Endothelial cell of umbilical vein (primary cell): ENCODE measurements around the gene TEX54. TPM values are rescaled to one million over a fixed set of nuclear protein-coding genes. Genes with fewer than 3 reads are reported as not detected.
A peak's percentile ranks its signal among the peaks of the same experiment; 100 is the strongest.

Source experiments
- BruUV-seq: library from RNA; stranded (reverse); fragments of 400-500 nt; replicated peaks from 2 replicates; lab custom pipeline; 2021; lab: Mats Ljungman, UMichigan
- CTCF ChIA-PET: fragments of 300-600, 350-600 bp; sonication (Branson Sonifier 250); formaldehyde crosslinking; loops from one replicate; lab custom pipeline; 2021; ENCODE audit warnings: antibody characterized with exemption, inconsistent platforms; lab: Charles Lee
- POLR2A ChIA-PET: fragments of 300-600, 350-600 bp; sonication (Branson Sonifier 250); formaldehyde crosslinking; loops from one replicate; lab custom pipeline; 2021; ENCODE audit warnings: antibody characterized with exemption, inconsistent platforms; lab: Charles Lee
- DNase-seq: peaks from one replicate; pipeline ENCODE4 v3.0.0-alpha.2; 2011; ENCODE audit warnings: low read depth, low spot score
- FAIRE-seq: peaks from 2 replicates; lab custom pipeline; 2011; peaks lifted over from hg19 to GRCh38; lab: Jason Lieb, UNC
- H2AFZ ChIP-seq: 2 replicates; pipeline ENCODE4 v1.6.0; 2012; ENCODE audit warnings: low read depth, low read length, control low read depth, inconsistent platforms
- H3K27ac ChIP-seq: 2 replicates; pipeline ENCODE4 v1.5.1; 2011; ENCODE audit warnings: low read depth, mild to moderate bottlenecking, control low read depth, low read length, moderate library complexity; ENCODE audit not compliant: insufficient read depth
- H3K27me3 ChIP-seq, 2 experiments: 2 replicates each; pipeline versions ENCODE4 v1.6.0 to v1.6.1; 2011; ENCODE audit warnings: low read length in 2 of 2, mixed read lengths in 1 of 2; ENCODE audit not compliant: control insufficient read depth in 2 of 2, insufficient read depth in 2 of 2
- H3K36me3 ChIP-seq, 2 experiments: 2 replicates in 1 of 2; 3 replicates in 1 of 2; pipeline ENCODE4 v1.5.1; 2011; ENCODE audit warnings: low read length in 2 of 2, mild to moderate bottlenecking in 1 of 2, moderate library complexity in 1 of 2; ENCODE audit not compliant: control insufficient read depth in 2 of 2, insufficient read depth in 2 of 2; ENCODE audit errors: extremely low read depth in 1 of 2
- H3K4me1 ChIP-seq: 3 replicates; pipeline ENCODE4 v1.5.1; 2011; ENCODE audit warnings: mild to moderate bottlenecking, low read length; ENCODE audit not compliant: control insufficient read depth, insufficient read depth; ENCODE audit errors: extremely low read depth
- H3K4me2 ChIP-seq: 2 replicates; pipeline ENCODE4 v1.6.1; 2011; ENCODE audit warnings: low read length, control low read depth, mixed read lengths; ENCODE audit not compliant: insufficient read depth
- H3K4me3 ChIP-seq, 3 experiments: fragments of 200-600 bp in 1 of 3; sonication (generic), shearing (Covaris generic) in 1 of 3; replicated peaks in 1 of 3; 2 replicates each; pipeline ENCODE4 v1.5.1; 2011 to 2016; ENCODE audit warnings: control low read depth in 3 of 3, low read length in 3 of 3, mild to moderate bottlenecking in 2 of 3, inconsistent platforms in 1 of 3, low read depth in 1 of 3, moderate library complexity in 1 of 3; ENCODE audit not compliant: insufficient read depth in 1 of 3
- H3K79me2 ChIP-seq: 2 replicates; pipeline ENCODE4 v1.6.0; 2012; ENCODE audit warnings: low read length, inconsistent platforms; ENCODE audit not compliant: control insufficient read depth, insufficient read depth
- H3K9ac ChIP-seq: replicated peaks from 2 replicates; pipeline ENCODE3; 2011; ENCODE audit warnings: low read length, control low read depth; ENCODE audit not compliant: insufficient read depth; ENCODE audit errors: extremely low read depth
- H3K9me1 ChIP-seq: replicated peaks from 3 replicates; pipeline ENCODE4 v1.6.0; 2011; ENCODE audit warnings: mild to moderate bottlenecking, low read length; ENCODE audit not compliant: control insufficient read depth, insufficient read depth; ENCODE audit errors: extremely low read depth
- H3K9me3 ChIP-seq: replicated peaks from 2 replicates; pipeline ENCODE4 v1.5.1; 2012; ENCODE audit warnings: low read length, inconsistent platforms; ENCODE audit not compliant: control insufficient read depth, insufficient read depth
- H4K20me1 ChIP-seq: replicated peaks from 2 replicates; pipeline ENCODE3; 2011; ENCODE audit warnings: mild to moderate bottlenecking, low read length; ENCODE audit not compliant: control insufficient read depth, insufficient read depth; ENCODE audit errors: extremely low read depth
- EZH2 ChIP-seq: IDR thresholded peaks from 2 replicates; pipeline ENCODE4 v1.6.1; 2012; ENCODE audit warnings: borderline replicate concordance, low read depth, mild to moderate bottlenecking, moderate library complexity, low read length, inconsistent platforms; ENCODE audit not compliant: severe bottlenecking
- FOS ChIP-seq: IDR thresholded peaks from 2 replicates; pipeline ENCODE4 v1.6.1; 2011; ENCODE audit warnings: mild to moderate bottlenecking, low read length, moderate library complexity, borderline replicate concordance; ENCODE audit not compliant: insufficient read depth
- GATA2 ChIP-seq: IDR thresholded peaks from 2 replicates; pipeline ENCODE4 v1.7.0; 2011; ENCODE audit warnings: low read depth, mild to moderate bottlenecking, moderate library complexity, mixed read lengths, low read length; ENCODE audit not compliant: insufficient read length, insufficient read depth
- JUN ChIP-seq: IDR thresholded peaks from 2 replicates; pipeline ENCODE4 v1.6.1; 2011; ENCODE audit warnings: borderline replicate concordance, low read depth; ENCODE audit not compliant: insufficient read length, insufficient read depth
- MYC ChIP-seq: IDR thresholded peaks from one replicate; pipeline ENCODE4 v1.6.1; 2011; ENCODE audit warnings: mild to moderate bottlenecking, low read depth, low read length
- POLR2A ChIP-seq: IDR thresholded peaks from 2 replicates; pipeline ENCODE4 v1.6.1; 2012; ENCODE audit warnings: low read depth, mild to moderate bottlenecking, control low read depth, low read length
- POLR2AphosphoS5 ChIP-seq: IDR thresholded peaks from 2 replicates; pipeline ENCODE4 v1.6.1; 2012; ENCODE audit warnings: low read depth, mild to moderate bottlenecking, control low read depth, low read length, moderate library complexity; ENCODE audit not compliant: insufficient read depth
- dilution Hi-C: fragments of 300-500 bp; cut with MboI; formaldehyde crosslinking; loops from one replicate; pipeline ENCODE4 v1.15.0; 2019; ENCODE audit warnings: low sequenced_read_pairs; ENCODE audit not compliant: extremely low pct_ligation_motif_present
- intact Hi-C: fragments of 100-400 bp; cut with micrococcal nuclease; formaldehyde crosslinking; loops from one replicate; pipeline ENCODE4 v1.10.0; 2022
- polyA plus RNA-seq, 4 experiments: library from polyadenylated mRNA; depleted of rRNA in 3 of 4; stranded (reverse) in 3 of 4; unstranded in 1 of 4; fragments of >200 nt; gene quantifications; 2 replicates each; pipeline versions ENCODE4 v1.2.1 to v1.2.3, GENCODE V29; 2011 to 2012; ENCODE audit warnings: missing spikeins in 1 of 4
- total RNA-seq: library from RNA; stranded (reverse); gene quantifications from 2 replicates; pipeline ENCODE4 v1.2.3, GENCODE V29; 2021
- TF ChIP-seq, protein P1 (sequence below): IDR thresholded peaks from 2 replicates; pipeline ENCODE4 v1.6.1; 2011; ENCODE audit not compliant: insufficient read depth, insufficient read length

TEX54 gene
- total and polyA plus RNA-seq, 2 donors (not counting 3 experiments of a cell fraction or from before 2014, with no cell fraction given), result not detected

DNA sequence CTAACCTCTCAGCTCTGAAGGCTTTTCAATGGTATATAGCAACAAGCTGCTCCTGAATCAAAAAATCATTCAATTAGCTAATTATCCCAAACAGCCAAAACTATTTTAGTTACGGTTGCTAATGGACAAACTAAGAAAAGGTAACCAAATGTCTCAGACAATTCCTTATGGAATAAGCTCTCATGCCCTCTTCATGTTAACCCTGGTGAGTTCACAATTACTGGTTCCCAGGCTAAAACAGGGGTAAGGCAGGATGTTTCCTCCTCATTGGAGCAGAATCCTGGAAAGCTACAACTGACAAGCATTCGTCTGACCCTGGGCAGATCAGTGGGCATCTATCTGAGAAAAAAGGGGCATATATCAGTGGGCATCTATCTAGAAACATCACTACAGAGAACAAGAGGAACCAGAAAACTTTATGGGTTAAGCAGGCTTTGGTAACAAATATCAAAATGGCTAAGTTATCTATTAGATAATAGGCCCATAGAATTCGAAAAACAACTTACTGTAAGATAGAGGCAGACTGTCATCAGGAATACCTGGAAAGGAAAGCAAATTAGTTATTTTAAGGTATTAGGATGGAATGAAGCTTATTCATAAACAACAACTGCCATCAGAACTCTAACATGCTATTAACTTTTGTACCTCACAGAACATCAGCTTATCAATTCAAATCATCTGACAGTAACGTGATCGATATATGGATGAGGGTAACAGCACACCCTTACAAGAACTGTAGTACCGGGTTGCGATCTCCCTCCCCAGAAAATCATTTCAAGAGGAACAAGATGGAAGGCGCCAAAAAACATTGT is 21.6 kb upstream of the TEX54 start:
- Histone ChIP-seq H4K20me1 (peaks cover 10% of the 10 kb centered on the region), H3K4me1 (peaks cover 24% of the 10 kb centered on the region), H3K27me3 (no peaks in the 10 kb centered on the region), H3K4me2 (peak overlapping the region; percentile 91), H3K27ac (peak overlapping the region; percentile 9), H2AFZ (no peak overlapping the region), H3K36me3 (peaks cover 12 to 29% of the 10 kb centered on the region in 2 experiments), H3K9ac (peak overlapping the region; percentile 92), H3K4me3 (peak overlapping the region; percentile 59 to 94 (median 87)), H3K9me1 (no peaks in the 10 kb centered on the region), H3K79me2 (peaks cover 52% of the 10 kb centered on the region), H3K9me3 (no peaks in the 10 kb centered on the region)
- BruUV-seq, result no TSS peak
- POLR2A ChIA-PET, result interaction anchor here (0.6 to 9.3 kb wide), 6 partner anchors 14 to 158 kb away, joined by 3 to 186 read pairs (median 3); partner anchors contain the start of genes SLC3A2, STX5, WDR74 and ZBTB3
- FAIRE-seq (no peak), DNase-seq (no peak)
- CTCF ChIA-PET, result interaction anchor here (0.7 to 2.3 kb wide), 4 partner anchors 10 to 68 kb away, joined by 3 to 9 read pairs (median 4); partner anchors contain the start of gene TMEM179B
- dilution Hi-C loops, result no loop called here
- intact Hi-C loops, result no loop called here
- no peak for TF ChIP-seq EZH2
- TF ChIP-seq, protein P1, sequence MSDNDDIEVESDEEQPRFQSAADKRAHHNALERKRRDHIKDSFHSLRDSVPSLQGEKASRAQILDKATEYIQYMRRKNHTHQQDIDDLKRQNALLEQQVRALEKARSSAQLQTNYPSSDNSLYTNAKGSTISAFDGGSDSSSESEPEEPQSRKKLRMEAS, result no peak
- peak; percentile 81 for TF ChIP-seq POLR2A
- TF ChIP-seq POLR2AphosphoS5, result peak; percentile 42
- no peak for TF ChIP-seq GATA2
- no peak for TF ChIP-seq MYC
- TF ChIP-seq FOS, result no peak
- no peak for TF ChIP-seq JUN
